Measurements from ENCODE around the gene ATXN7L1. TPM values are rescaled to one million over a fixed set of nuclear protein-coding genes. Genes with fewer than 3 reads are reported as not detected.
A peak's percentile ranks its signal among the peaks of the same experiment; 100 is the strongest.

Gene ATXN7L1
- total RNA-seq, 1 experiment from 2014 or later, result 24.3 TPM

GRCh38 chr7:105638902-105639495 lies 237.4 kb downstream of the ATXN7L1 start:
- WGBS (ENCODE audit: extremely low coverage, insufficient read length, low lambda C conversion rate), result no CpG with 5 or more reads among the region's 24 CpGs
- H2BK20ac ChIP-seq (ENCODE audit: low read depth, low read length, poor library complexity, severe bottlenecking), result no peak overlapping the region
- Mint-ChIP-seq H3K36me3 (ENCODE audit: insufficient read depth in 1 of 3, low read depth in 3 of 3) (peaks cover 31 to 50% (median 36%) of the 10 kb centered on the region in 3 experiments), H3K9me3 (no peaks in the 10 kb centered on the region; a peak in 1 of 5 replicates), H3K27me3 (ENCODE audit: low read depth) (no peaks in the 10 kb centered on the region), H3K27ac (peak overlapping the region; percentile 97 to 100 (median 97)), H3K4me3 (peak overlapping the region; percentile 71 to 88), H3K4me1 (peaks cover 71 to 77% of the 10 kb centered on the region in 2 experiments)
- H4K5ac ChIP-seq (ENCODE audit: insufficient read length, low read depth, low read length), result peak overlapping the region; percentile 41
- H2AK5ac ChIP-seq (ENCODE audit: insufficient read length, low read length), result no peak overlapping the region
- no peak overlapping the region for H2BK120ac ChIP-seq (ENCODE audit: low read depth, low read length, poor library complexity, severe bottlenecking)
- H3T11ph ChIP-seq (ENCODE audit: low read length), result no peak overlapping the region
- H3K56ac ChIP-seq (ENCODE audit: insufficient read length, low read depth, low read length), result peak overlapping the region; percentile 22
- peak overlapping the region; percentile 79 for H3K4me2 ChIP-seq (ENCODE audit: insufficient read depth, insufficient read length, low read length)
- H4K8ac ChIP-seq (replicated peaks; ENCODE audit: insufficient read length, low read depth, low read length), result peak overlapping the region; percentile 71
- H3K14ac ChIP-seq (ENCODE audit: insufficient read depth, low read length), result peak overlapping the region; percentile 88
- peaks cover 6% of the 10 kb centered on the region for H3K23me2 ChIP-seq (ENCODE audit: insufficient read length, low read depth, low read length, poor library complexity, severe bottlenecking)
- no peak overlapping the region for H3K4ac ChIP-seq (ENCODE audit: low read depth, low read length)
- H3K79me2 ChIP-seq (ENCODE audit: insufficient read depth, low read length), result peaks cover 9% of the 10 kb centered on the region; the same call in 1 of the 2 replicates
- H3K18ac ChIP-seq (ENCODE audit: insufficient read length, low read depth, low read length), result peak overlapping the region; percentile 89
- H3K27me3 ChIP-seq (ENCODE audit: insufficient read depth, low read length), result no peaks in the 10 kb centered on the region
- TF ChIP-seq CTCF (conservative IDR thresholded peaks at IDR 0.05), result no peak
- H3K9ac ChIP-seq (ENCODE audit: extremely low read depth, insufficient read length, low read length), result peak overlapping the region; percentile 60
- H3K79me1 ChIP-seq (ENCODE audit: insufficient read depth, low read depth, low read length, poor library complexity, severe bottlenecking), result peaks cover 2% of the 10 kb centered on the region
- H3K27ac ChIP-seq (ENCODE audit: insufficient read length, low read depth, low read length), result peak overlapping the region; percentile 97
- H4K91ac ChIP-seq (ENCODE audit: insufficient read length, low read depth, low read length), result peak overlapping the region; percentile 38
- DNase-seq, result peak; percentile 83
- H2BK15ac ChIP-seq (ENCODE audit: low read depth, low read length), result no peak overlapping the region
- no peaks in the 10 kb centered on the region for H3K9me3 ChIP-seq (ENCODE audit: control insufficient read depth, low read depth, low read length)
- peaks cover 25% of the 10 kb centered on the region; the same call in 1 of the 2 replicates for H3K4me1 ChIP-seq (ENCODE audit: insufficient read depth, low read length)
- no peak overlapping the region for H2BK12ac ChIP-seq (ENCODE audit: insufficient read length, low read depth, low read length)
- no peak overlapping the region for H3K23ac ChIP-seq (ENCODE audit: insufficient read length, low read depth, low read length)
- H2BK5ac ChIP-seq (ENCODE audit: insufficient read length, low read length), result peak overlapping the region; percentile 14
- H4K20me1 ChIP-seq (ENCODE audit: control insufficient read depth, insufficient read depth, insufficient read length), result no peaks in the 10 kb centered on the region
- H2AFZ ChIP-seq (ENCODE audit: low read length), result no peak overlapping the region
